B cell (primary cell): ENCODE measurements around the gene PLCD3. TPM values are rescaled to one million over a fixed set of nuclear protein-coding genes. Genes with fewer than 3 reads are reported as not detected.

ENCODE experiments used
- ATAC-seq: fragments of 200-7000 bp; cut with Tn5 transposase; one replicate; pipeline ENCODE4 v1.10.0; 2021; ENCODE audit warnings: low read depth, mild to moderate bottlenecking, moderate number of reproducible peaks, moderate library complexity
- CTCF ChIA-PET: fragments of 350-600 bp; sonication (Branson Sonifier 250); formaldehyde crosslinking; loops from one replicate; lab custom pipeline; 2021; ENCODE audit warnings: antibody characterized with exemption, inconsistent platforms; lab: Charles Lee
- POLR2A ChIA-PET: fragments of 350-600 bp; sonication (Branson Sonifier 250); formaldehyde crosslinking; loops from one replicate; lab custom pipeline; 2021; ENCODE audit warnings: antibody characterized with exemption; lab: Charles Lee
- DNase-seq: peaks from one replicate; pipeline ENCODE4 v3.0.0; 2013
- H2AFZ ChIP-seq: 2 replicates; pipeline ENCODE4 v1.6.1; 2012; ENCODE audit warnings: mild to moderate bottlenecking, low read depth, low read length; ENCODE audit not compliant: insufficient read depth, poor library complexity, severe bottlenecking
- H3K27ac ChIP-seq, 2 donors: 1 replicate in 1 of 2; 2 replicates in 1 of 2; pipeline ENCODE4 v1.5.1; 2012 to 2013; ENCODE audit warnings: low read length in 2 of 2, mild to moderate bottlenecking in 2 of 2, moderate library complexity in 1 of 2
- H3K27me3 ChIP-seq, 4 experiments: fragments of 200-600 bp in 1 of 4; sonication (generic) in 1 of 4; replicated peaks in 1 of 4; 1 replicate in 2 of 4; 2 replicates in 2 of 4; pipeline versions ENCODE4 v1.6.1 to v1.7.0; 2013 to 2016; ENCODE audit warnings: low read length in 3 of 4, mild to moderate bottlenecking in 2 of 4, mixed read lengths in 1 of 4, moderate library complexity in 1 of 4; ENCODE audit not compliant: insufficient read depth in 4 of 4, control insufficient read depth in 3 of 4; ENCODE audit errors: control extremely low read depth in 1 of 4
- H3K36me3 ChIP-seq, 2 experiments: replicated peaks in 1 of 2; 1 replicate in 1 of 2; 2 replicates in 1 of 2; pipeline versions ENCODE4 v1.6.1 to v1.7.1; 2013; ENCODE audit warnings: low read length in 1 of 2; ENCODE audit not compliant: insufficient read depth in 2 of 2, control insufficient read depth in 1 of 2; ENCODE audit errors: control extremely low read depth in 1 of 2, extremely low read depth in 1 of 2
- H3K4me1 ChIP-seq, 2 donors: fragments of 200-600 bp in 1 of 2; sonication (generic) in 1 of 2; 1 replicate in 1 of 2; 2 replicates in 1 of 2; pipeline versions ENCODE4 v1.5.1 to v1.6.1; 2013 to 2017; ENCODE audit warnings: low read length in 2 of 2; ENCODE audit not compliant: control insufficient read depth in 2 of 2, insufficient read depth in 2 of 2
- H3K4me2 ChIP-seq: replicated peaks from 2 replicates; pipeline ENCODE3; 2012; ENCODE audit warnings: mild to moderate bottlenecking, low read depth, low read length; ENCODE audit not compliant: poor library complexity, severe bottlenecking
- H3K4me3 ChIP-seq, 5 experiments: fragments of 200-600 bp in 1 of 5; sonication (generic) in 1 of 5; 1 replicate in 3 of 5; 2 replicates in 2 of 5; pipeline versions ENCODE4 v1.5.1 to v1.7.0; 2011 to 2016; ENCODE audit warnings: low read length in 4 of 5, mild to moderate bottlenecking in 4 of 5, low read depth in 2 of 5, control low read depth in 1 of 5, moderate library complexity in 1 of 5; ENCODE audit not compliant: insufficient read depth in 1 of 5; ENCODE audit errors: control extremely low read depth in 1 of 5, extremely low read depth in 1 of 5
- H3K79me2 ChIP-seq: fragments of 200-600 bp; sonication (generic); one replicate; pipeline ENCODE4 v1.6.0; 2016; ENCODE audit warnings: low read length; ENCODE audit not compliant: control insufficient read depth, insufficient read depth
- H3K9ac ChIP-seq: fragments of 200-600 bp; sonication (generic); 2 replicates; pipeline ENCODE4 v1.6.1; 2017; ENCODE audit warnings: mild to moderate bottlenecking, low read length, moderate library complexity
- H3K9me3 ChIP-seq, 3 donors: one replicate each; pipeline versions ENCODE4 v1.6.1 to v1.7.1; 2013; ENCODE audit warnings: low read length in 2 of 3; ENCODE audit not compliant: control insufficient read depth in 2 of 3, insufficient read depth in 1 of 3; ENCODE audit errors: control extremely low read depth in 1 of 3
- H4K20me1 ChIP-seq: 2 replicates; pipeline ENCODE4 v1.6.0; 2012; ENCODE audit warnings: mild to moderate bottlenecking, low read length; ENCODE audit not compliant: insufficient read depth, control insufficient read depth, poor library complexity, severe bottlenecking
- H3K27ac Mint-ChIP-seq: one replicate; pipeline ENCODE4 v1.8.0; 2021; ENCODE audit warnings: mixed read lengths
- H3K27me3 Mint-ChIP-seq: one replicate; pipeline ENCODE4 v1.8.0; 2021; ENCODE audit warnings: mixed read lengths
- H3K4me1 Mint-ChIP-seq: one replicate; pipeline ENCODE4 v1.8.0; 2021; ENCODE audit warnings: mixed read lengths
- H3K4me3 Mint-ChIP-seq: one replicate; pipeline ENCODE4 v1.8.0; 2021; ENCODE audit warnings: mixed read lengths
- H3K9me3 Mint-ChIP-seq: one replicate; pipeline ENCODE4 v1.8.0; 2022; ENCODE audit warnings: mixed read lengths; ENCODE audit not compliant: insufficient read depth
- EZH2 ChIP-seq: IDR thresholded peaks from 2 replicates; pipeline ENCODE4 v1.6.1; 2012; ENCODE audit warnings: borderline replicate concordance, low read depth, mild to moderate bottlenecking, moderate library complexity, low read length; ENCODE audit not compliant: insufficient read depth, poor library complexity, severe bottlenecking
- WGBS: methylation state at CpG from one replicate; pipeline ENCODE4 v1.1.5; 2013; ENCODE audit warnings: missing lambda C conversion rate; ENCODE audit not compliant: insufficient coverage; 5-methylcytosine and 5-hydroxymethylcytosine counted together
- intact Hi-C: fragments of 100-400 bp; cut with micrococcal nuclease; formaldehyde crosslinking; loops from one replicate; pipeline ENCODE4 v1.10.0; 2022
- polyA plus RNA-seq: library from polyadenylated mRNA; depleted of rRNA; stranded (reverse); fragments of >200 nt; gene quantifications from 2 replicates; pipeline ENCODE4 v1.2.3, GENCODE V29; 2012
- total RNA-seq, 2 donors: library from RNA; stranded (reverse); fragments of 120-200 nt in 1 of 2; gene quantifications; 1 replicate in 1 of 2; 2 replicates in 1 of 2; pipeline versions ENCODE4 v1.2.3 to v1.2.4, GENCODE V29; 2013 to 2022
- TF ChIP-seq, protein P1 (sequence below): fragments of 200-600 bp; IDR thresholded peaks from one replicate; pipeline ENCODE4 v1.8.0; 2022; ENCODE audit warnings: antibody characterized with exemption, mild to moderate bottlenecking

Gene PLCD3
- total and polyA plus RNA-seq, 2 donors (not counting 1 experiment from before 2014, with no cell fraction given) = 0.54 to 2.2 TPM

DNA sequence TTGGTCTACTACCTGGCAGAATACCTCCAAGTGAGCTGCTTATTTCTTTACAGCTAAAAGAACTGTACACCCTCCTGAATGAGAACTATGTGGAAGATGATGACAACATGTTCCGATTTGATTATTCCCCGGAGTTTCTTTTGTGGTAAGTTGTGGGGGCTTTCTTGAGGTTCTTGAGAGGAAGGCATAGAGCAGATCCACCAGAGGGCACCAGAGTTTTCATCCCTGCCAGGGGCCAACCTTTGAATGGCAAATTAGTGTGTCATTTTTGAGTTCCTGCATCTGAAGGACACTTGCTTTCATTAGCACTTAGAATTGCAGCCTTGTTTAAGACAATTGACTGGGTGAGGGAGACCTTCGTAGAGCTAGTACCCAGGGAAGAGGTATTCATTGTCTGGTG lies 36.2 kb downstream of the PLCD3 start:
- Mint-ChIP-seq H3K27me3 (no peaks in the 10 kb centered on the region), H3K9me3 (no peaks in the 10 kb centered on the region), H3K27ac (no peak overlapping the region), H3K4me3 (no peak overlapping the region), H3K4me1 (peaks cover 7% of the 10 kb centered on the region)
- Histone ChIP-seq H3K9me3 (no peaks in the 10 kb centered on the region), H2AFZ (no peak overlapping the region), H3K9ac (no peak overlapping the region), H4K20me1 (peaks cover 18% of the 10 kb centered on the region), H3K4me1 (no peaks in the 10 kb centered on the region), H3K79me2 (peaks cover 5% of the 10 kb centered on the region), H3K36me3 (peaks cover 2 to 75% of the 10 kb centered on the region in 2 experiments), H3K27me3 (no peaks in the 10 kb centered on the region), H3K4me2 (no peak overlapping the region), H3K4me3 (no peak overlapping the region), H3K27ac (no peak overlapping the region)
- DNase-seq = peak; percentile 36
- ChIA-PET CTCF (interaction anchor here (0.9 to 5.2 kb wide), 7 partner anchors 9 to 175 kb away, joined by 3 to 62 read pairs (median 3); partner anchors contain the start of gene ACBD4), POLR2A (interaction anchor here (0.6 kb wide), 1 partner anchor 241 kb away, joined by 4 read pairs; no protein-coding TSS in a partner anchor)
- 90% methylated on average over 2 of the region's 3 CpGs for WGBS
- no peak for ATAC-seq
- intact Hi-C loops = loop anchor here (2.0 kb wide), 1 partner anchor 37 kb away; the partner anchor contains the start of gene PLCD3
- TF ChIP-seq, protein P1, sequence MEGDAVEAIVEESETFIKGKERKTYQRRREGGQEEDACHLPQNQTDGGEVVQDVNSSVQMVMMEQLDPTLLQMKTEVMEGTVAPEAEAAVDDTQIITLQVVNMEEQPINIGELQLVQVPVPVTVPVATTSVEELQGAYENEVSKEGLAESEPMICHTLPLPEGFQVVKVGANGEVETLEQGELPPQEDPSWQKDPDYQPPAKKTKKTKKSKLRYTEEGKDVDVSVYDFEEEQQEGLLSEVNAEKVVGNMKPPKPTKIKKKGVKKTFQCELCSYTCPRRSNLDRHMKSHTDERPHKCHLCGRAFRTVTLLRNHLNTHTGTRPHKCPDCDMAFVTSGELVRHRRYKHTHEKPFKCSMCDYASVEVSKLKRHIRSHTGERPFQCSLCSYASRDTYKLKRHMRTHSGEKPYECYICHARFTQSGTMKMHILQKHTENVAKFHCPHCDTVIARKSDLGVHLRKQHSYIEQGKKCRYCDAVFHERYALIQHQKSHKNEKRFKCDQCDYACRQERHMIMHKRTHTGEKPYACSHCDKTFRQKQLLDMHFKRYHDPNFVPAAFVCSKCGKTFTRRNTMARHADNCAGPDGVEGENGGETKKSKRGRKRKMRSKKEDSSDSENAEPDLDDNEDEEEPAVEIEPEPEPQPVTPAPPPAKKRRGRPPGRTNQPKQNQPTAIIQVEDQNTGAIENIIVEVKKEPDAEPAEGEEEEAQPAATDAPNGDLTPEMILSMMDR = peak; percentile 29
- TF ChIP-seq EZH2 = no peak

DNA sequence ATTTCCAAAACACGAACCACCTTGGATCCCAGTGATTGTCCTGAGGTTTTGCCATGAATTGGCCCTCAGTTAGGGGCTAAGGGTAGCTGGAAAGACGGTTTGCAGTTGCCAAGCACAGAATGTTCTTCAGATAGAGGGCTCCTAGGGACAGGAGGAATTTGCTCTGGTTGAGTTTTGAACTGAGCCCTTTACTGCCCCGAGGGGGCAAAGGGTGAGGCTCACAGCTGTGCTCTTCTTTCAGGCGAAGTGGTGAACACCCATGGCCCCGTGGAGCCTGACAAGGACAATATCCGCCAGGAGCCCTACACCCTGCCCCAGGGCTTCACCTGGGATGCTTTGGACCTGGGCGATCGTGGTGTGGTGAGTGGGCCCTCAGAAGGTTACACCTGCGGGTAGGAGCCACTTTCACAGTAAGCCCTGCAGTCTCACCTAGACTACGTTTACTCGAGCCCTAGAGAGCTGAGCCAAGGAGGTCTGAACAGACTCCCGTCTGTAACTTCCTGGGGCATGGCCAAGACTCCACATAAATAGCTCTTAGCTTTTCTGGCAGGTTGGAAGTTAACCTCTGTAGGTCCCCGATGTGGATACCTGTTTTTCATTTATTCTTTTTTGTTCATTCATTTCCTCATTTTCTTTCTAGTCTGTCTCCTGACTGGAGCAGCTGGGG lies 38.7 kb downstream of the PLCD3 start:
- TF ChIP-seq EZH2 = no peak
- TF ChIP-seq, protein P1 = no peak
- no peak overlapping the region for H3K4me3 ChIP-seq
- Mint-ChIP-seq H3K9me3 (no peaks in the 10 kb centered on the region), H3K27me3 (no peaks in the 10 kb centered on the region), H3K27ac (no peak overlapping the region), H3K4me3 (no peak overlapping the region), H3K4me1 (peaks cover 2% of the 10 kb centered on the region)
- H3K4me2 ChIP-seq = no peak overlapping the region
- H3K4me1 ChIP-seq = no peaks in the 10 kb centered on the region
- no peak overlapping the region for H3K9ac ChIP-seq
- peaks cover 27% of the 10 kb centered on the region for H4K20me1 ChIP-seq
- CTCF ChIA-PET = no interaction called here
- H3K27ac ChIP-seq = no peak overlapping the region
- no peaks in the 10 kb centered on the region for H3K27me3 ChIP-seq
- H3K36me3 ChIP-seq = peaks cover 8 to 83% of the 10 kb centered on the region in 2 experiments
- H3K79me2 ChIP-seq = peaks cover 10% of the 10 kb centered on the region
- DNase-seq (no peak), ATAC-seq (no peak)
- H2AFZ ChIP-seq = no peak overlapping the region
- WGBS = 90% methylated on average over 13 of the region's 13 CpGs
- intact Hi-C loops = no loop called here
- POLR2A ChIA-PET = interaction anchor here (0.7 kb wide), 1 partner anchor 454 kb away, joined by 4 read pairs; no protein-coding TSS in a partner anchor
- no peaks in the 10 kb centered on the region for H3K9me3 ChIP-seq
